ENCODE measurements around the gene IL18RAP.

DNA sequence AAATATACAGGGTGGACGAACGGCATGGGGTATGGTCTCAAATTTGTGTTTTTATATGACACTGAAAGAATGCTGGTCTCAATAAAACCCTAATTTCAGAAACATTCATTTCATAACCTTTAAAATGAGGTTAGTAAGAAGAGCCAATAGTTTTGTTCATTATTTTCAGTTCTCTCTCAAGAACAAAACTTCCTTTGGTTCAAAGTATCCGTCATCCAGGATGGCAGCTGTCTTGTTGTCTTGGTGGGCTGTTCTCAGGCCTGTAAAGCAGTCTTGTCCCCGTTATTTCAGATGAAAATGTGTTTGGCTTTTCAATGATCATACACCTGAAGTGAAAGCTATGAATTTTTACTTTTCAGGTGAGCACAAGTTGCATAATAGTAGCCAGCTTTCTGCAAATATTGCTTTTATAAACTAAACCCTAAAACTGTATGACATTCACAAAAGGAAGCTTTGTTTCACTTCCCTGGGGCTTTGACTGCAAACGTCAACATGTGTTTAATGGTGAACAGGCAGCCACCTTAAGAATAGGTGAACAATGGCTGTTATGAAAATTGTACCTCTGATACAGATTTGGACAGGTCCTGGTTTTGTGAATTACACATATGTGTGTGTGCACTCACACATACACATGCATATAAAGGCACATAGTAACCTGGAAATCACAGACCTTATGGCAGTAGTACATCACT, 2.6 kb downstream of the IL18RAP start:
- TF ChIP-seq FOXM1 (IDR thresholded peaks at IDR 0.05; ENCODE audit: borderline replicate concordance) (no peak), SUZ12 (IDR thresholded peaks at IDR 0.05) (no peak), LEF1 (IDR thresholded peaks at IDR 0.05; ENCODE audit: borderline replicate concordance) (no peak), NFRKB (IDR thresholded peaks at IDR 0.05) (no peak), CTBP1 (IDR thresholded peaks at IDR 0.05; ENCODE audit: borderline replicate concordance) (no peak), ELF4 (IDR thresholded peaks at IDR 0.05) (no peak), ARNT (IDR thresholded peaks at IDR 0.05) (no peak)
- TF ChIP-seq, protein P1, sequence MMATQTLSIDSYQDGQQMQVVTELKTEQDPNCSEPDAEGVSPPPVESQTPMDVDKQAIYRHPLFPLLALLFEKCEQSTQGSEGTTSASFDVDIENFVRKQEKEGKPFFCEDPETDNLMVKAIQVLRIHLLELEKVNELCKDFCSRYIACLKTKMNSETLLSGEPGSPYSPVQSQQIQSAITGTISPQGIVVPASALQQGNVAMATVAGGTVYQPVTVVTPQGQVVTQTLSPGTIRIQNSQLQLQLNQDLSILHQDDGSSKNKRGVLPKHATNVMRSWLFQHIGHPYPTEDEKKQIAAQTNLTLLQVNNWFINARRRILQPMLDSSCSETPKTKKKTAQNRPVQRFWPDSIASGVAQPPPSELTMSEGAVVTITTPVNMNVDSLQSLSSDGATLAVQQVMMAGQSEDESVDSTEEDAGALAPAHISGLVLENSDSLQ (IDR thresholded peaks at IDR 0.05): no peak

Measured in HEK293T (cell line).